ENCODE measurements around the gene C6orf15.

- TF ChIP-seq CTCF (IDR thresholded peaks at IDR 0.05) (no peak), POLR2AphosphoS5 (IDR thresholded peaks at IDR 0.05) (no peak), EP300 (IDR thresholded peaks at IDR 0.05; ENCODE audit: low read depth) (no peak), POLR2A (IDR thresholded peaks at IDR 0.05) (no peak)
Measured at GRCh38 chr6:31090973-31091364, 21.4 kb downstream of the C6orf15 start.
